ENCODE data around the gene ADGRL4.

- TF ChIP-seq CTCF (IDR thresholded peaks at IDR 0.05): no peak
- TF ChIP-seq POLR2A (IDR thresholded peaks at IDR 0.05): no peak
Observed at GRCh38 chr1:78987042-78987441, 19.5 kb downstream of the ADGRL4 start.

Data from esophagus squamous epithelium (tissue), 4 donors.